GM19035 (cell line): Measurements from ENCODE around the gene C10orf143.
"Not testable (repeated sequence)": the region's sequence is repeated elsewhere in the genome, so short reads cannot be mapped to it uniquely, and the experiment has no call there.

Experiments used
- ATAC-seq: cut with Tn5 transposase; IDR thresholded peaks from one replicate; pipeline ENCODE4 v1.9.1; 2021; ENCODE audit not compliant: unreplicated experiment

Gene C10orf143

GRCh38 chr10:130112821-130113220, 2.2 kb upstream of the C10orf143 start:
- ATAC-seq = no peak

GRCh38 chr10:130111852-130112180, 1.2 kb upstream of the C10orf143 start:
- ATAC-seq = no peak

GRCh38 chr10:130111113-130111851, 652 bp upstream of the C10orf143 start:
- ATAC-seq = peak; percentile 84

GRCh38 chr10:130109796-130110245, 809 bp downstream of the C10orf143 start:
- no peak for ATAC-seq

DNA sequence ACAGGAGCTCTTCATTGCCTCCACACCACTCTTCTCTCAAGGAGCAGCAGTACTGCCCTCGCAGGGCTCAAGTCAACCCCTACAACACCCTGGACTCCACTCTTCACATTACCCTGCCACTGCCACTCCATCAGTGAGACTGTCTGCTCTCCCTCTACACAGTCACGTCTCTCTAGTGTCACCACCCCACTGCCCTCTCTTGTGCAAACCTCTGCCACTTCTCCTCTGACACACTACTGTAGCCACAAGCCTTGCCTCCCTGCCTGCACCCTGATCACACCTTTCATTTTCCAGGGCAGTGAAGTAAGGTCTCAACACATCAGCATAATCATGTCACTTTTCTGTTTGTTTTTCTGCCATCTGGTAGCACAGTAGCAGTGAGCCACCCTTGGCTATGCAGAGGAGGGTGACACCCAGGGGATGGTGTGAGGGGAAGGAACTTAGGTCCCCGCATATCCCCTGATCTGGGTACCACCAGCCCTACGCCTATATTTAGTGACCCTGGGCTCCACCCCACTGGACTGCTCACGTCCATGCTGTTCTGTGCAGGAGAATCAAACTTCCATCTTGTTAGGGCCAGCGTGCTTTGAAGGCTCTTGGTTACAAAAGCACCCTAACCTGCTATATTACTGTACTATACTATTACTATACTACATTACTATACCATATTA, 1.6 kb downstream of the C10orf143 start:
- no peak for ATAC-seq

DNA sequence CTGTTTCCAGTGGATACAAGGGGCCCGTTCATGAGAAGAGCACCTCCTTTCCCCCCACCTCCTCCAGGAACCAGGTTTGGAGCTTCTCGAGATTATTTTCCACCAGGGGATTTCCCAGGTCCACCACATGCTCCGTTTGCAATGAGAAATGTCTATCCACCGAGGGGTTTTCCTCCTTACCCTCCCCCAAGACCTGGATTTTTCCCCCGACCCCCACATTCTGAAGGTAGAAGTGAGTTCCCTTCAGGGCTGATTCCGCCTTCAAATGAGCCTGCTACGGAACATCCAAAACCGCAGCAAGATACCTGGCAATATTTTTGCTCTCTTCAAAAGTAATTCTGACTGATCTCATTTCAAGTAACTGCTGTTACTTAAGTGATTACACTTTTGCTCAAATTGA, 2.5 kb downstream of the C10orf143 start:
- ATAC-seq = not testable (repeated sequence)

DNA sequence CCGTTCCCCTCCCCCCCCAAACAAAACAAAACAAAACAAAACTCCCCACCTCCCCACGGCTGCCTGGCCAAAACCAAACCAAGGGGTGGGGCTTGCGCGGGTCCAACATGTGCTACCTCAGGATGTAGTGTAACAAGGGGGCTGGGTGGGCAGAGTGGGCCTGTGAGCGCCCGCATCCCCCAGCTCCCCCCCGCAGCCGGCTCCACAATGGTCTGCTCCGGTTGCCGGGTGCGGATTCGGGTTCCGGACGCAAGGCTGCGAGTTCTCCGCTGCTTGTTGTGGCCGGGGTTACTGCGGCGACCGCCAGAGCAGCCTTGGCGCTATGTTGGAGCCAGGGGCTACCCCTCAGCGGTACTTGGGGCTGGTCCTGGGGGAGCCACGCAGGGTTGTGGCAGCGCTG, 4.9 kb downstream of the C10orf143 start:
- no peak for ATAC-seq

GRCh38 chr10:130099344-130099743, 11.3 kb downstream of the C10orf143 start:
- ATAC-seq = no peak

DNA sequence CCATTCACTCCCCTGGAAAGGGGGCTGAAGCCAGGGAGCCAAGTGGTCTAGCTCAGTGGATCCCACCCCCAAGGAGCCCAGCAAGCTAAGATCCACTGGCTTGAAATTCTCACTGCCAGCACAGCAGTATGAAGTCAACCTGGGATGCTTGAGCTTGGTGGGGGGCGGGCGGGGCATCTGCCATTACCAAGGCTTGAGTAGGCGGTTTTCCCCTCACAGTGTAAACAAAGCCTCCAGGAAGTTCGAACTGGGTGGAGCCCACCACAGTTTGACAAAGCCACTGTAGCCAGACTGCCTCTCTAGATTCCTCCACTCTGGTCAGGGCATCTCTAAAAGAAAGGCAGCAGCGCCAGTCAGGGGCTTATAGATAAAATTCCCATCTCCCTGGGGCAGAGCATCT, 20.1 kb downstream of the C10orf143 start:
- not testable (repeated sequence) for ATAC-seq

DNA sequence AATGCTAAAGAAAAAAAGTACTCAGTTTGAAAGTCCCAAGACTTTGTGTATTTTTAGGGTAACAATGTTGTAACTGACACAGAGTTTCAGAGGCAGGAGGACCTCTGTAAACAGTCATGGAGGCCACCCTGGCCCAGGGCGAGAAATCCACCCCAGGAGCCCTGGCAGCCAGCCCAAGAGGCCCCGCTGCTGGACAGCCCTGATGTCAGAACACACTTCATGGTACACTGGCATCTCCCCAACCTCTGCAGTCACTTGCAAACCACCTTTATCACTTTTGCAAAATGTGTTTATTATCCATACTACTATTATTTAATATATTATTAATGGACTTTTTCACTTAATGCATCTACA, 30.2 kb downstream of the C10orf143 start:
- no peak for ATAC-seq

DNA sequence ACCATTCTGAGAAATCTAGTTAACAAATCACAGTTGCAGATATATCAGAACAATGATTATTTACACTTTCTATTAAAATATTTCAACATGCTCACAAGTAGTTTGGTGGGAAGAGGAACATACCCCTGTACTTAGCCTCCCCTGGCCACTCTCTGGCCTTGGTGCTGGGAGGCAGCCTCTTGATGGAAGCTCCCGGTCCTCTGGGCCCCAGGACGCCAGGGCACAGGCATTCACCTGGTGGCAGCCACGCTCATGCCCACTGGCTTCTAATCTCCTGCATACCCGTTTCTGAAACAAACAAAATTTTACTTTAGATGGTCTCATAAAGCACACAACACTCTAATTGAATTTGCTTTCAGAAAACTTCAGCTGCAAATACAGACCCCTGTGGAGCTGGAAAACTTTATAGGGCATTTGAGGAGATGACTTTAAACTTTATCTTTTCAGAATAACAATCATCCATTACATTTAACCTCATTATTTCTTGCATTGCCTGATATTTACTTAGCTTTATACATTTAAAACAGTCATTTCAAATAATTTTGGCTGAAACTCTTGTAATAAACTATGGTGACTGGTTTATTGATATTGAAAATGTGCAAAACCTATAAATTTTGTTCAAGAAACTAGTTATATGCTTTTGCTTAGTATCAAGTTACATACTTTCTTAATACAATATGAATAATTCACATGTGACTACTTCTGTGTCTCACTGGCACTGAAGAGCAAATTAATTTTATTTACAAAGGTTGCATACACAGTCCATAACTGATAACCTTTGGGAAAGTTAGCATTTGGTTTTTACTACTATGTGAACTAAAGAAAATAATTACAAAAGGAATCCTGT, 30.8 kb downstream of the C10orf143 start:
- no peak for ATAC-seq

- no peak for ATAC-seq
Observed at GRCh38 chr10:130078120-130078519, 32.5 kb downstream of the C10orf143 start.

DNA sequence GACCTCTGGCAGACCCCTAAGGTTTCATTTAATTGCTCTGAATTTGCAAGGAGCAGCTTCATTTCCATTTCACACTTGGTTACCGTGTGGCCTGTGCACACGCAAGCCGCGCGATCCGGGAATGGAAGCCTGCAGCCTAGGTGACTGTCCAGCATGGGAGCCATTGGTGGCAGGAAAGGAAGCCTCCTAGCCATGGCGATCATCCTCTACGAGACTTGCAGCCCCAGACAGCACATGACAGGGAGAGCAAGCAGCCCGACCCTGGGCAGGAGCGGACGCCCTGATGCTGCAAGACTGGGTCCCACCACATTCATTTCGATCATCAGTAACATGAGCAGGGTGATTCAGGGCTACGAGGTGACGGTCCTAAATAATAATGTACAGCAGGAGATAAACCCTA, 33.9 kb downstream of the C10orf143 start:
- ATAC-seq = no peak

DNA sequence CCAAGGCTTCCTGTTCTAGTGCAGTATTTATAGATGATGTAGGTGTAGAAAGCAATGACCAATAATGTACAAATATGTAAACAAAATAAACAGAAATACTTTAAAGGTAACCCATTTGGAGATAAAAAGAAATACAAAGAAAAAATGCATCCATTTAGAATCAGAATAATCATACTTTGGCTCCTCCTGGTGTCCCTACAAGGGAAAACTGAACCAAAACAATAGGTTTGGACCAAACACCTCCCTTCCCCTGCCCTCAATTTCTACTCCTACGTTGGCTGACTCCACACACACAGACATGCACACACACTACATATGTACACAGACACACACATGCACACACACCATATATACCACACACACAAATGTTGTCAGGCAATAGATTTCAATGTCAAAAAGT, 36.0 kb downstream of the C10orf143 start:
- no peak for ATAC-seq

- no peak for ATAC-seq
Observed at GRCh38 chr10:130073912-130074311, 36.7 kb downstream of the C10orf143 start.

GRCh38 chr10:130072247-130072646, 38.4 kb downstream of the C10orf143 start:
- ATAC-seq = no peak

DNA sequence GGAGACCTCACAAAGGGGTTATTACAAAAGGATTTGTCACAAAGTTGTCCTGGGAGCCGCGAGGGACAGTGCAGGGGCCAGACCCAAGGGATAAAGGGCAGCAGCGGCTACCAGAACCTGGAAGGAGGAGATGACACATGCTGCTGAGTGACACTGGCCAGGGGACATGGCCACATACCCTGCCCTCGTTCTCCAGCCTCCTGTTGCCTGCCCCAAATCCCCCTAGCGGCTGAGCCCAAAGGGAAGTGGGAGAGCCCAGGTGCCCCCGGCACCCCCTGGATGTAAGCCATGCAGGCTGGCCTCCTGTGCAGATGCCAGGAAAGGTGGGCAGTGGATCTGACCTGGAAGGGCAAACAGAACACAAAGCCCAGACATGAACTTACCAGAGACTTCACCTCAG, 42.7 kb downstream of the C10orf143 start:
- ATAC-seq = no peak

- no peak for ATAC-seq
Observed at GRCh38 chr10:130066743-130067142, 43.9 kb downstream of the C10orf143 start.

DNA sequence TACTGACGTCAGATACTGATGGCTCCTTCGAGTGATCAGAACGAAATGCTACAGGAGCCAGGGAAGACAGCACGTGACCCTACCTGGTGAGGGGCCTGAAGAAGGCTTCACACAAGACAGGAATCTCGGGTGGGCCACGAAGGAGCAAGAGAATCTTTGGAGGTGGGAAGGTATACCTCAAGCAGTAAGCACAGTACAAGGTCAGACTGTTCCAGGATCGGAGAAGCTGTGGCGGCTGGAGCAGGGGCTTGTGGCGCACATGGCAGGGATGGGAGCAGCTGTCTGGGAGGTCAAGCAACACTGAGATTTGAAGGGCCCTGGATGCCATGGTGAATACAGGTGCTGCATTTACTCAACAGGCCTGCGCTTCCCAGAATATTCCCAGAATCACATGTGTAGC, 45.4 kb downstream of the C10orf143 start:
- no peak for ATAC-seq

DNA sequence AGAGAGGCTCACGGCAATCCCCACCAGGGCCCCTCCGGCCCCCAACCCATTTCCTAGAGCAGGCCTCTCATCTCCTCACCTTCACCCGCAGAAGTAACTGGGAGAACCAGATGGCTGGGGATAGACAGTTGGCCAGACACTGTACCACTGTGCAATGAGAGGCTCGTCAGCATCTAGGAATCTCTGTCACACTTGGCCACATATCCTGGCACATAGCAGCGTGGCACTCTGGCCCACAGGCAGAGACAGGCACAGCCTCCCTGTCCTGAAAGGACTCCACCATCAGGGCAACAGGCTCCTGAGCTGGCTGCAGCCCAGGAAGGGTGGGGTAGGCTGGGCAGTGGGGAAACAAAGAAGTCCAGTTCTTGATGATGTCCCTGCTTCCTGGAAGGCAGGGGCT, 45.8 kb downstream of the C10orf143 start:
- ATAC-seq = no peak

DNA sequence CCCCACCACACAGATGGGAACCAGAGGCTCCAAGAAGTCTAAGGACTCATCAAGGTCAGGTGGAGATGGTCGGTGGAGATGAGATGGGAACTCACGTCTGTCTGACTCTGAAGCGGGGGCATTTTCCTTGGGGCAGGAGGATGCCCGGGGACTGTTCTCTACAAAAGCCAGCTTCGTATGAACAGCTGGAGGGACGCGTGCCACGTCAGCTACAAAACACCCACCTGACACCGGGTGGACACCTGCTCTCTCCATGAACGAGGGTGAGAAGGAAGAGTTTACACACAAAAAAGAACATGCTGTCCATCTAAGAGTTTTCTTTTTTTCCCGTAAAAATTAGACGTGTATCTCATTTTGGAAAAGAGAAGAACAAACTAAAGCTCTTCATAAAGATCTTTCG, 47.7 kb downstream of the C10orf143 start:
- no peak for ATAC-seq

DNA sequence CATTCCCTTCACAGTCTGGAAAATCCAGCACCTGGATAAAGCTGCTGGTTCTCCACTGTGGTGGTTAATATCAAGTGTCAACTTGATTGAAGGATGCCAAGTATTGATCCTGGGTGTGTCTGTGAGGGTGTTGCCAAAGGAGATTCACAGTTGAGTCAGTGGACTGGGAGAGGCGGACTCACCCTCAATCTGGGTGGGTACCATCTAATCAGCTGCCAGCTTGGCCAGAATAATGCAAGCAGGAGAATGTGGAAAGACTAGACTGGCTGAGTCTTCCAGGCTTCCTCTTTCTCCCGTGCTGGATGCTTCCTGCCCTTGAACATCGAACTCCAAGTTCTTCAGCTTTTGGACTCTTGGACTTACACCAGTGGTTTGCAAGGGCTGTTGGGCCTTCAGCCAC, 48.4 kb downstream of the C10orf143 start:
- ATAC-seq = no peak
